Keratinocyte (primary cell): ENCODE measurements around the gene SPATA16. TPM values are rescaled to one million over a fixed set of nuclear protein-coding genes. Genes with fewer than 3 reads are reported as not detected.

Source experiments
- DNase-seq: peaks from one replicate; pipeline ENCODE4 v3.0.0-alpha.2; 2011; ENCODE audit warnings: low read depth, missing footprints, low spot score
- FAIRE-seq: peaks from 2 replicates; lab custom pipeline; 2011; peaks lifted over from hg19 to GRCh38; lab: Jason Lieb, UNC
- H2AFZ ChIP-seq: 2 replicates; pipeline ENCODE4 v1.6.0; 2012; ENCODE audit warnings: low read length, control low read depth, inconsistent platforms; ENCODE audit not compliant: control insufficient read depth
- H3K27ac ChIP-seq: 2 replicates; pipeline ENCODE4 v1.5.1; 2011; ENCODE audit warnings: low read length; ENCODE audit not compliant: control insufficient read depth, insufficient read depth
- H3K27me3 ChIP-seq: 3 replicates; pipeline ENCODE4 v1.6.0; 2011; ENCODE audit warnings: low read length; ENCODE audit not compliant: control insufficient read depth, insufficient read depth; ENCODE audit errors: extremely low read depth
- H3K36me3 ChIP-seq, 2 experiments: 2 replicates in 1 of 2; 3 replicates in 1 of 2; pipeline ENCODE4 v1.5.1; 2011; ENCODE audit warnings: low read length in 2 of 2, mild to moderate bottlenecking in 1 of 2; ENCODE audit not compliant: control insufficient read depth in 2 of 2, insufficient read depth in 2 of 2; ENCODE audit errors: extremely low read depth in 1 of 2
- H3K4me1 ChIP-seq: 3 replicates; pipeline ENCODE4 v1.5.1; 2011; ENCODE audit warnings: low read length; ENCODE audit not compliant: control insufficient read depth, insufficient read depth; ENCODE audit errors: extremely low read depth
- H3K4me2 ChIP-seq: 3 replicates; pipeline ENCODE4 v1.6.0; 2011; ENCODE audit warnings: low read depth, low read length; ENCODE audit not compliant: control insufficient read depth, insufficient read depth; ENCODE audit errors: extremely low read depth
- H3K4me3 ChIP-seq, 3 experiments: fragments of 200-600 bp in 1 of 3; sonication (generic) in 1 of 3; 2 replicates in 2 of 3; 3 replicates in 1 of 3; pipeline ENCODE4 v1.5.1; 2011 to 2016; ENCODE audit warnings: low read length in 3 of 3, mild to moderate bottlenecking in 3 of 3, control low read depth in 2 of 3, inconsistent platforms in 1 of 3, low read depth in 1 of 3, mixed read lengths in 1 of 3, mixed run types in 1 of 3, moderate library complexity in 1 of 3; ENCODE audit not compliant: control insufficient read depth in 2 of 3, insufficient read depth in 2 of 3; ENCODE audit errors: extremely low read depth in 1 of 3
- H3K79me2 ChIP-seq: 2 replicates; pipeline ENCODE4 v1.6.0; 2012; ENCODE audit warnings: low read length; ENCODE audit not compliant: control insufficient read depth, insufficient read depth
- H3K9ac ChIP-seq: 3 replicates; pipeline ENCODE4 v1.6.0; 2011; ENCODE audit warnings: low read length; ENCODE audit not compliant: control insufficient read depth, insufficient read depth; ENCODE audit errors: extremely low read depth
- H3K9me1 ChIP-seq: 3 replicates; pipeline ENCODE4 v1.6.0; 2011; ENCODE audit warnings: low read length; ENCODE audit not compliant: control insufficient read depth, insufficient read depth; ENCODE audit errors: extremely low read depth
- H3K9me3 ChIP-seq: 2 replicates; pipeline ENCODE4 v1.5.1; 2012; ENCODE audit warnings: low read depth, low read length; ENCODE audit not compliant: control insufficient read depth
- H4K20me1 ChIP-seq: 3 replicates; pipeline ENCODE4 v1.6.0; 2011; ENCODE audit warnings: low read length; ENCODE audit not compliant: control insufficient read depth, insufficient read depth; ENCODE audit errors: extremely low read depth
- EZH2 ChIP-seq: IDR thresholded peaks from one replicate; pipeline ENCODE4 v1.6.1; 2012; ENCODE audit warnings: inconsistent platforms, mild to moderate bottlenecking, low read length, moderate library complexity
- dilution Hi-C: fragments of 300-500 bp; cut with MboI; formaldehyde crosslinking; loops from one replicate; pipeline ENCODE4 v1.7.0; 2020; ENCODE audit warnings: low sequenced_read_pairs; ENCODE audit not compliant: extremely low pct_ligation_motif_present
- polyA plus RNA-seq, 5 experiments: library from polyadenylated mRNA; depleted of rRNA in 3 of 5; stranded (reverse) in 3 of 5; stranded (forward) in 1 of 5; unstranded in 1 of 5; fragments of >200 nt; gene quantifications; 1 replicate in 1 of 5; 2 replicates in 3 of 5; 3 replicates in 1 of 5; pipeline versions ENCODE4 v1.2.1 to v1.2.3, GENCODE V29; 2011 to 2012; ENCODE audit warnings: missing spikeins in 2 of 5, low read depth in 1 of 5, low replicate concordance in 1 of 5
- TF ChIP-seq, protein P1 (sequence below), 3 experiments: IDR thresholded peaks in 1 of 3; conservative IDR thresholded peaks in 1 of 3; optimal IDR thresholded peaks in 1 of 3; 2 replicates in 2 of 3; 3 replicates in 1 of 3; pipeline versions ENCODE3 to v1.5.1; 2011; ENCODE audit warnings: low read length in 3 of 3, mild to moderate bottlenecking in 3 of 3, moderate library complexity in 2 of 3, control low read depth in 1 of 3, inconsistent platforms in 1 of 3; ENCODE audit not compliant: insufficient read depth in 2 of 3; ENCODE audit errors: extremely low read depth in 1 of 3

SPATA16 gene
- polyA plus RNA-seq, 1 donor (not counting 4 experiments of a cell fraction or from before 2014, with no cell fraction given): not detected

DNA sequence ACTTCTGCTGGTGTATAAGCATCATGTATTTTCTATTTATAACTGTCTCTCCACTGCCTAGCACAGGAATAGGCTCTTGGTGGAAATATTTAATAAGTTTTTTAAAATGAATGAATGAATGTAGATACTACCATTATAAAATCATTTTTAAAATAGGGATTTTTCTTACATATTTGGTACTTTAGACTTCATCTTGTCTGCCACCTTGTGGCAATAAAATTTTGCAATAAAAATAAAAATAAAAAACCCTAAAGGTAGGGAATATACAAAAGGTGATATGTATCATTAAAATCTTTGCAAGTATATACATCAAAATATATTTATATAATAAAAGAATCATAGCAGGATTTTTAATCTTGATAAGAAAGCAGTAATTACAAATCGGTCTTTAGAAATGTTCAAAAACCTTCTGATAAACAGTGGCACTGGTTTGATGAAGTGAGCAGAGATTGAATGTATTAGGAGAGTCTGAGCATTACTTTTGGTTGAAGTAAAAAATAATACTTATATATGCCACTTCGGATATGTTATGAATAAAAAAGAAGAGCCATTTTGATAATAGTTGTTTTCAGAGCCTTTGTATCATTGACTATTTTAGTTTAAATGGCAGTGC lies 95.2 kb downstream of the SPATA16 start:
- no peak for TF ChIP-seq EZH2
- TF ChIP-seq, protein P1, sequence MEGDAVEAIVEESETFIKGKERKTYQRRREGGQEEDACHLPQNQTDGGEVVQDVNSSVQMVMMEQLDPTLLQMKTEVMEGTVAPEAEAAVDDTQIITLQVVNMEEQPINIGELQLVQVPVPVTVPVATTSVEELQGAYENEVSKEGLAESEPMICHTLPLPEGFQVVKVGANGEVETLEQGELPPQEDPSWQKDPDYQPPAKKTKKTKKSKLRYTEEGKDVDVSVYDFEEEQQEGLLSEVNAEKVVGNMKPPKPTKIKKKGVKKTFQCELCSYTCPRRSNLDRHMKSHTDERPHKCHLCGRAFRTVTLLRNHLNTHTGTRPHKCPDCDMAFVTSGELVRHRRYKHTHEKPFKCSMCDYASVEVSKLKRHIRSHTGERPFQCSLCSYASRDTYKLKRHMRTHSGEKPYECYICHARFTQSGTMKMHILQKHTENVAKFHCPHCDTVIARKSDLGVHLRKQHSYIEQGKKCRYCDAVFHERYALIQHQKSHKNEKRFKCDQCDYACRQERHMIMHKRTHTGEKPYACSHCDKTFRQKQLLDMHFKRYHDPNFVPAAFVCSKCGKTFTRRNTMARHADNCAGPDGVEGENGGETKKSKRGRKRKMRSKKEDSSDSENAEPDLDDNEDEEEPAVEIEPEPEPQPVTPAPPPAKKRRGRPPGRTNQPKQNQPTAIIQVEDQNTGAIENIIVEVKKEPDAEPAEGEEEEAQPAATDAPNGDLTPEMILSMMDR (optimal IDR thresholded peaks at IDR 0.05 in 1 of 3, IDR thresholded peaks at IDR 0.05 in 1 of 3, conservative IDR thresholded peaks at IDR 0.05 in 1 of 3; ENCODE audit: extremely low read depth in 1 of 3, insufficient read depth in 2 of 3, low read length in 3 of 3): peak in 1 of 3 experiments; percentile 1
- FAIRE-seq: no peak
- H3K27ac ChIP-seq: no peak overlapping the region
- dilution Hi-C loops: no loop called here
- DNase-seq: no peak
- H3K9me3 ChIP-seq: no peaks in the 10 kb centered on the region
- no peaks in the 10 kb centered on the region for H3K4me1 ChIP-seq
- no peak overlapping the region for H3K9ac ChIP-seq
- no peak overlapping the region for H3K4me2 ChIP-seq
- no peaks in the 10 kb centered on the region for H3K27me3 ChIP-seq
- no peaks in the 10 kb centered on the region for H3K79me2 ChIP-seq
- no peak overlapping the region for H3K4me3 ChIP-seq
- H3K36me3 ChIP-seq: no peaks in the 10 kb centered on the region
- no peak overlapping the region for H2AFZ ChIP-seq
- H3K9me1 ChIP-seq: no peaks in the 10 kb centered on the region
- no peaks in the 10 kb centered on the region for H4K20me1 ChIP-seq

DNA sequence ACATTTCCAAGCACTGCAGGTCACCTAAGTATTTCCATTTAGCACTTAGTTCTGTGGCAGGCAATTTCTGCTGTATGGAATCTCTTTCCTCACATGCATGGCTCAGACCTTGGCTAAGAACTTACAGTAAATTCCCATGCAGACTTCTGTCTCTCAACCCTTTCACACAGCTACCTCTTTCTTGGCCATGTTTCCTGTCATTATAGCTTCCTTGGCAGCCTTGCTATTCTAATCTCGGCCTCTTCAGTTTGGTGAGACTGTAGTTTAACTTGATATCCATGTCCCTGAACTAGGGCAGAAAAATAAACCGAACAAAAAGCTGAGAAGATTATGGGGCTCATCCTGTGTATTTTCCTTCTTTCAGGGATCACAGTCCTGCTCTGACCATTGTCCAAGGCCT lies 96.0 kb downstream of the SPATA16 start:
- H3K9me3 ChIP-seq: no peaks in the 10 kb centered on the region
- no peak overlapping the region for H3K4me3 ChIP-seq
- DNase-seq (no peak), FAIRE-seq (no peak)
- TF ChIP-seq, protein P1 (optimal IDR thresholded peaks at IDR 0.05 in 1 of 3, IDR thresholded peaks at IDR 0.05 in 1 of 3, conservative IDR thresholded peaks at IDR 0.05 in 1 of 3; ENCODE audit: extremely low read depth in 1 of 3, insufficient read depth in 2 of 3, low read length in 3 of 3): no peak
- TF ChIP-seq EZH2: no peak
- no peak overlapping the region for H3K4me2 ChIP-seq
- H2AFZ ChIP-seq: no peak overlapping the region
- no peaks in the 10 kb centered on the region for H3K4me1 ChIP-seq
- H3K9ac ChIP-seq: no peak overlapping the region
- dilution Hi-C loops: no loop called here
- no peaks in the 10 kb centered on the region for H3K9me1 ChIP-seq
- H3K27ac ChIP-seq: no peak overlapping the region
- H3K27me3 ChIP-seq: no peaks in the 10 kb centered on the region
- no peaks in the 10 kb centered on the region for H3K79me2 ChIP-seq
- H4K20me1 ChIP-seq: no peaks in the 10 kb centered on the region
- H3K36me3 ChIP-seq: no peaks in the 10 kb centered on the region
